Activated naive CD8-positive, alpha-beta T cell treated with anti-CD3 and anti-CD28 coated beads, Interleukin-2, amount 10 ng/mL, durations not matched to agents 7 days and 5 days (primary cell): ENCODE measurements around the gene KCNK7. TPM values are rescaled to one million over a fixed set of nuclear protein-coding genes. Genes with fewer than 3 reads are reported as not detected.
"Not testable (repeated sequence)": the region's sequence is repeated elsewhere in the genome, so short reads cannot be mapped to it uniquely, and the experiment has no call there.

Source experiments
- ATAC-seq: fragments of 150-1000 bp; cut with Tn5 transposase; one replicate; pipeline ENCODE4 v1.10.0; 2021; ENCODE audit warnings: low read depth, moderate library complexity
- POLR2A ChIA-PET: fragments of 350-600 bp; sonication (Branson Sonifier 250); formaldehyde crosslinking; loops from one replicate; lab custom pipeline; 2021; ENCODE audit warnings: antibody characterized with exemption; lab: Charles Lee
- DNase-seq: peaks from one replicate; pipeline ENCODE4 v3.0.0; 2021
- H3K27ac Mint-ChIP-seq: one replicate; pipeline ENCODE4 v1.8.0; 2022; ENCODE audit warnings: mild to moderate bottlenecking, mixed read lengths
- H3K27me3 Mint-ChIP-seq: one replicate; pipeline ENCODE4 v1.8.0; 2022; ENCODE audit warnings: mild to moderate bottlenecking, moderate library complexity, mixed read lengths
- H3K36me3 Mint-ChIP-seq: one replicate; pipeline ENCODE4 v1.8.0; 2021; ENCODE audit warnings: mild to moderate bottlenecking, mixed read lengths
- H3K4me1 Mint-ChIP-seq: one replicate; pipeline ENCODE4 v1.8.0; 2021; ENCODE audit warnings: mixed read lengths
- H3K4me3 Mint-ChIP-seq: one replicate; pipeline ENCODE4 v1.8.0; 2022; ENCODE audit warnings: mild to moderate bottlenecking, moderate library complexity, mixed read lengths
- H3K9me3 Mint-ChIP-seq: one replicate; pipeline ENCODE4 v1.8.0; 2021; ENCODE audit warnings: mixed read lengths
- total RNA-seq, 2 experiments: library from RNA; stranded (reverse); gene quantifications; one replicate each; pipeline ENCODE4 v1.2.3, GENCODE V29; 2021

The KCNK7 gene, protein sequence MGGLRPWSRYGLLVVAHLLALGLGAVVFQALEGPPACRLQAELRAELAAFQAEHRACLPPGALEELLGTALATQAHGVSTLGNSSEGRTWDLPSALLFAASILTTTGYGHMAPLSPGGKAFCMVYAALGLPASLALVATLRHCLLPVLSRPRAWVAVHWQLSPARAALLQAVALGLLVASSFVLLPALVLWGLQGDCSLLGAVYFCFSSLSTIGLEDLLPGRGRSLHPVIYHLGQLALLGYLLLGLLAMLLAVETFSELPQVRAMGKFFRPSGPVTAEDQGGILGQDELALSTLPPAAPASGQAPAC
- total RNA-seq: 1 to 10 TPM in 1 of 2 experiments, under 1 TPM in 1; 0.96 to 1.0 TPM

DNA sequence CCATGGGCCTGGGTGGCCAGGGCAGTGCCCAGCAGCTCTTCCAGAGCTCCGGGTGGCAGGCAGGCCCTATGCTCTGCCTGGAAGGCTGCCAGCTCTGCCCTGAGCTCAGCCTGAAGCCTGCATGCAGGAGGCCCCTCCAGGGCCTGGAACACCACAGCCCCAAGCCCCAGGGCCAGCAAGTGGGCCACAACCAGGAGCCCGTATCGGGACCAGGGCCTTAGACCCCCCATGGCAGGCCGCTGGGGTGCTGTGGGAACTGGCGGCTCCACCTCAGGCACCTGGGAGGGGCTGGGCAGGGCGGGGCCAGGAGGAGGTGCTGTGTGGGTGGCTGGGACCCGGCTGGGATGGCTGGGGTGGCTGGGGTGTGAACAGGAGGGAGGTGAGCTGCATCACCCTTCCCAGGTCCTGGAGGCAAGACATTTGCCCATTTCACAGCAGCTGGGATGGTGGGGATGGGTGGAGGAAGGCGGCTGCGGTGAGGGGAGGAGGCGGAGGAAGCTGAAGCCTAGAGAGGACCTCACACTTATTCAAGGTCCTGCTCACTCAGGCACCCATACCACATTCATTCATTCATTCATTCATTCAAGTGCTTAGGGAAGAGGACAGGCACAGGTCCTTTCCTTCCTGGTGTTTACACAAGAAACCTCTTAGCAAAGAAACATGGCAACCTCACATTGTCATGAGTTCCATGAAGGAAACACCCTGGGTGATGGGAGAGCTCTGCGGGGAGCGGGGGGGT lies at the start of gene KCNK7:
Gene KCNK7 (minus strand): TSS at position 258 of the 739 bp plus-strand sequence. CDS start 28 bp downstream, at position 230.
- ATAC-seq (no peak), DNase-seq (no peak)
- Mint-ChIP-seq H3K27me3 (no peaks in the 10 kb centered on the region), H3K4me1 (no peaks in the 10 kb centered on the region), H3K9me3 (no peaks in the 10 kb centered on the region), H3K27ac (peak within 1 kb of the TSS; percentile 63), H3K4me3 (no peak within 1 kb of the TSS), H3K36me3 (peaks cover under 1% of the 10 kb centered on the region)
- POLR2A ChIA-PET: interaction anchor here (0.5 to 5.0 kb wide), 6 partner anchors 8 to 64 kb away, joined by 3 to 24 read pairs (median 3); partner anchors contain the start of gene FAM89B

DNA sequence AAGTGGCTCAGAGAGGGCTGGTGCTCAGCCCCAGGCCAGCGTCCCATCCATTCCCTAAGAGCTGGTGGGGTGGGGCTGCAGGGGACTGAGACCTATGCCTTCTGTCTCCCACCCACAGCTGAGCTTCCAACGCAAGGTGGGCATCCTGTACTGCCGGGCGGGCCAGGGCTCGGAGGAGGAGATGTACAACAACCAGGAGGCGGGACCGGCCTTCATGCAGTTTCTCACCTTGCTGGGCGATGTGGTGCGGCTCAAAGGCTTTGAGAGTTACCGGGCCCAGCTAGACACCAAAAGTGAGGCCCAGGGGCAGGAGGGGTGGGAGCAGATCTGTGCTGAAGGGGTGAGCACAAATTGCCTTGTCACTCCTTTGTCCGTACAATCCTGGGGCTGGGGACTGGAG lies 49.2 kb upstream of the KCNK7 start:
- Mint-ChIP-seq H3K9me3 (no peaks in the 10 kb centered on the region), H3K4me1 (peaks cover 24% of the 10 kb centered on the region), H3K27me3 (no peaks in the 10 kb centered on the region), H3K27ac (no peak overlapping the region), H3K4me3 (no peak overlapping the region), H3K36me3 (peaks cover 20% of the 10 kb centered on the region)
- no peak for ATAC-seq
- DNase-seq: no peak
- POLR2A ChIA-PET: interaction anchor here (1.3 to 9.3 kb wide), 2 partner anchors 7 to 13 kb away, joined by 3 to 182 read pairs; no protein-coding TSS in a partner anchor

DNA sequence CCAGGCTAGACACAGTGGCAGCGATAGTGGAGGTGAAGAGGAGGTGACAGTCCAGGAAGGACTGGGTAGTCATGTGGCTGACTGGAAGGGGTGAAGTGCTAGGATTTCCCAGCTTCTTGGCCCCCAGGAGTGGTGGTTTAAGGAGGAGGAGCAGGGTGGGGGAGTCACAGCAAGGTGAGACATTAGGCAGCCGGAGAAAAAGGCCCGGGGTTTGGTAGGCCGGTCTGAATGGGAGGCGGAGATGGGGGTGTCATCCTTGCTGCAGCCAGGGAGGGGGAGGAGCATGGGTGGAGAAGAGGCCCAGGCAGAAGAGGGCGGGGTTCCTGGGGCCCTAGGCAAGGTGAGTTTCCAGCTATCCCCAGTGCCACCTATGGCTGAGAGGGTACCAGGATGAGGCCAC lies 48.4 kb upstream of the KCNK7 start:
- Mint-ChIP-seq H3K9me3 (no peaks in the 10 kb centered on the region), H3K27me3 (no peaks in the 10 kb centered on the region), H3K4me1 (peaks cover 31% of the 10 kb centered on the region), H3K27ac (peak overlapping the region; percentile 74), H3K36me3 (peaks cover 18% of the 10 kb centered on the region), H3K4me3 (no peak overlapping the region)
- no peak for ATAC-seq
- no peak for DNase-seq
- POLR2A ChIA-PET: interaction anchor here (9.3 kb wide), 1 partner anchor 8 kb away, joined by 182 read pairs; no protein-coding TSS in a partner anchor

DNA sequence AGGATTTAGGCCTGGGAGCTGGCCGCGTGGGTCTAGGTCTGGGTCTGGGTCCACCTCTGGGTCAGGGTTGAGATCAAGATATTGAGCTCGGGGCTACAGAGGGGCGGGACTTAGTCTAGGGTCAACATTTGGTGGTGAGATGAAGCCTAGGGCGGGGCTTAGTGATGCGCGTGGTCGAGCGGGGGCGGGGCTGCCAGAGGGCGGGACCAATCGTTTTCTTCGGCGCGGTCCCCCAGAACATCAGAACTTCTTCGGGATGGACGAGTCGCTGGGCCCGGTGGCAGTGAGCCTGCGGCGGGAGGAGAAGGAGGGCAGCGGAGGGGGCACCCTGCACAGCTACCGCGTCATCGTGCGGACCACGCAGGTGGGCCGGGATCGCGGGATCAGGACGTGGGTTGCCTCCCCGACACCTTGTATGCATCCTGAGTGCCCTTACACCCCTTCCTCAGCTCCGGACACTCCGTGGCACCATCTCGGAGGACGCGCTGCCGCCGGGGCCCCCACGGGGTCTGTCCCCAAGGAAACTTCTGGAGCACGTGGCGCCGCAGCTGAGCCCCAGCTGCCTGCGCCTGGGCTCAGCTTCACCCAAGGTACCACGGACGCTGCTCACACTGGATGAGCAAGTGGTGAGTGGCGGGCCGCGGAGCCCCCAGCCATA lies 46.5 kb upstream of the KCNK7 start:
- Mint-ChIP-seq H3K27ac (peak overlapping the region; percentile 89), H3K36me3 (peaks cover 19% of the 10 kb centered on the region), H3K4me3 (peak overlapping the region; percentile 92), H3K27me3 (no peaks in the 10 kb centered on the region), H3K4me1 (peaks cover 37% of the 10 kb centered on the region), H3K9me3 (no peaks in the 10 kb centered on the region)
- DNase-seq (no peak), ATAC-seq (no peak)
- POLR2A ChIA-PET: interaction anchor here (9.3 kb wide), 1 partner anchor 10 kb away, joined by 182 read pairs; no protein-coding TSS in a partner anchor

DNA sequence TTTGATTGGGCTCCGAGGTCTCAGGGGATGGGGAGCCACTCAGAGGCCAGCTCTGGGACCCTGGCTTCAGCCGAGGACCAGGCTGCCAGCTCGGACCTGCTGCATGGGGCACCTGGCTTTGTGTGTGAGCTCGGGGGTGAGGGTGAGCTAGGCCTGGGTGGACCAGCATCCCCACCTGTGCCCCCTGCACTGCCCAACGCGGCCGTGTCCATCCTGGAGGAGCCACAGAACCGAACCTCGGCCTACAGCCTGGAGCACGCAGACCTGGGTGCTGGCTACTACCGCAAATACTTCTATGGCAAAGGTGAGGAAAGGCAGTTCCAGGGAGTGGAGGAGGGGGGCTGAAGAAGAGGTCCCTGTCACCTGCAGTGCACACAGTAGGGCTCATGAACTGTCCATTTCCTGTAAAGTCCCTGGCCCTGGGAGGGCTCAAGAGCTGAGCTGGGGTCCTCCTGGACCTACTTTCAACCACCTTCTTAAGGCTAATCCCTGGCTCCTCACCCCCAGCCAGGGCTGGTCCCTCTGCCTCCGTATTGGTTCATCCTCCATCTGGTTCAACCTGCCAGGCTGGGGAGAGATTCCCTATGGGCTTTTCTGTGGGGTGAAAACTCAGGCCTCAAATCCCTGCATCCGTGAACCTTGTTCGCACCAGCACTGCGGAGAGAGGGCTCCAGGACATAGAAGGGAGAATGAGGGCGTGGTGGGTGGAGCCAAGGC lies 45.9 kb upstream of the KCNK7 start:
- ATAC-seq (no peak), DNase-seq (no peak)
- Mint-ChIP-seq H3K4me3 (peak overlapping the region; percentile 92), H3K4me1 (peaks cover 37% of the 10 kb centered on the region), H3K27me3 (no peaks in the 10 kb centered on the region), H3K27ac (peak overlapping the region; percentile 89), H3K9me3 (no peaks in the 10 kb centered on the region), H3K36me3 (peaks cover 21% of the 10 kb centered on the region)
- POLR2A ChIA-PET: interaction anchor here (9.3 kb wide), 1 partner anchor 11 kb away, joined by 182 read pairs; no protein-coding TSS in a partner anchor

DNA sequence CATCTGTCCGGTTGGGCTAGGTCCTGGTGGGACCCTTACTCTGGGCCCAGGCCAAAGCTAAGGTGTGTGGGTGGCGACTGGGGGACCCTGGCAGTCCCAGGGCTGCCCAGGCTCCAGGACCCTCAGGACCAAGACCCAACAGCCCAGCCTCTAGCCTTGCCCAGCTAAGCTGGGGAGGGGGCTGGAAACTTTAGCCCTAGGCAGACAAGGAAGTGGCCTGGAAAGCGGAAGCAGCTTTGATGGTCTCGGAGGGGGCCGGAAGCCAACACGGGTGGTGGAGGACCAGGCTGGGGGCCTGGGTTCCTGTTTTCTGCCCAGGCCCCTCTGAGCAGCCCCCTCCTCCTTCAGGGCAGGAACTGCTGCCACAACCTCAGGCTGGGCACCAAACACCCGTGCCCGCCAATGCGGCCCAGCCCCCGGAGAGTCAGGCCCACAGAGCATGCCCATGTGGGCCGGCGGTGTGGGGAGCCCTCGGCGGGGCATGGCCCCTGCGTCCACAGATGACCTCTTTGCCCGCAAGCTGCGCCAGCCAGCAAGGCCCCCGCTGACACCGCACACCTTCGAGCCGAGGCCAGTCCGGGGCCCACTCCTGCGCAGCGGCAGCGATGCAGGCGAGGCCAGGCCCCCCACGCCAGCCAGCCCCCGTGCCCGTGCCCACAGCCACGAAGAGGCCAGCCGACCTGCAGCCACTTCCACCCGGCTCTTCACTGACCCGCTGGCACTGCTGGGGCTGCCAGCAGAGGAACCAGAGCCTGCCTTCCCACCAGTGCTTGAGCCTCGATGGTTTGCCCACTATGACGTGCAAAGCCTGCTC lies 45.1 kb upstream of the KCNK7 start:
- Mint-ChIP-seq H3K27me3 (no peaks in the 10 kb centered on the region), H3K9me3 (no peaks in the 10 kb centered on the region), H3K27ac (peak overlapping the region; percentile 93), H3K4me1 (peaks cover 37% of the 10 kb centered on the region), H3K4me3 (peak overlapping the region; percentile 92), H3K36me3 (peaks cover 20% of the 10 kb centered on the region)
- POLR2A ChIA-PET: interaction anchor here (0.6 to 9.3 kb wide), 13 partner anchors 12 to 260 kb away, joined by 3 to 182 read pairs (median 5); partner anchors contain the start of genes EHBP1L1, FAM89B, FOSL1 and MUS81
- DNase-seq: peak; percentile 63
- peak; percentile 13 for ATAC-seq

DNA sequence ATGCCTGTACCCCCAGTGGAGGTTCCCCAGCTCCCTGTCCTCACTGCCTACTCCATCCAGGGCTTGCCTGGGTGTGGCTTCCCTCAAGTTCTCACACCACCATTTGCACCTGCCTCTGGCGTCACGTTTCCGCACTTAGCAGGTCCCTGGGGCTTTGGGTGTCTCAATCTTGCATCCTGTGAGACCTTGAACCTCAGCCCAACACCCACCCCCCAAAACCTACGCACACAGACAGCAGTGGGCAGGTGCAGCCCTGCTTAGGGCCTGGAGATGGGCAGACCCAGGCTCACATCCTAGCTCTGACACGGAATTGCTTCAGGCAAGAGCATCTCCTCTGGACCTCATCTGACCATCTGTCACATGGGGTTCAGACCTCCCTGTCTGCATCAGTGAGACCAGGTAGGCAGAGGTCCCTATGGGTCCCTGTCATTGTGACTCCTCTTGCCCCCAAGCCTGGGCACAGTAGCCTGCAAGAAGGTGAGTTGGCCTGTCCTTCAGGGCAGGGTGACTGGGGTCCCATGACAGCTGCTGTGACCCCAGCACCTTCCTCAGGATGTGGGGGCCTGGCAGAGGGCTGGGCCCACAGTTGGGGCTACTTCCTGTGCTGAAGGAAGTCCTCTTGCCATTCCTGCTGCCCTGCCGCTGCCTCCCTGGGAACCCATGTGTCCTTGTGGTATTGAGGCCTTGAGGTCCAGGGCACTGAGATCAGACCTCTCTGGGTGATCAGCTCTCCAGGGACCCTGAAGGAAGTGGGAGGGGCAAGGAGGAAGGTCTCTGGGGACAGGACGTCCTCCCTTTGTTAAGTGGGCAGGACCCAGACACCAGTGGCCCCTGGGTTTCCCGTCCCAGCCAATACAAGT lies 44.3 kb upstream of the KCNK7 start:
- peak; percentile 73 for DNase-seq
- H3K4me3 Mint-ChIP-seq: peak overlapping the region; percentile 92
- no peaks in the 10 kb centered on the region for H3K27me3 Mint-ChIP-seq
- peak overlapping the region; percentile 93 for H3K27ac Mint-ChIP-seq
- peaks cover 38% of the 10 kb centered on the region for H3K4me1 Mint-ChIP-seq
- H3K9me3 Mint-ChIP-seq: no peaks in the 10 kb centered on the region
- POLR2A ChIA-PET: interaction anchor here (0.6 to 9.3 kb wide), 21 partner anchors 12 to 261 kb away, joined by 3 to 182 read pairs (median 5); partner anchors contain the start of genes CCDC85B, EHBP1L1, FAM89B and FOSL1
- peaks cover 18% of the 10 kb centered on the region for H3K36me3 Mint-ChIP-seq
- ATAC-seq: peak; percentile 49

DNA sequence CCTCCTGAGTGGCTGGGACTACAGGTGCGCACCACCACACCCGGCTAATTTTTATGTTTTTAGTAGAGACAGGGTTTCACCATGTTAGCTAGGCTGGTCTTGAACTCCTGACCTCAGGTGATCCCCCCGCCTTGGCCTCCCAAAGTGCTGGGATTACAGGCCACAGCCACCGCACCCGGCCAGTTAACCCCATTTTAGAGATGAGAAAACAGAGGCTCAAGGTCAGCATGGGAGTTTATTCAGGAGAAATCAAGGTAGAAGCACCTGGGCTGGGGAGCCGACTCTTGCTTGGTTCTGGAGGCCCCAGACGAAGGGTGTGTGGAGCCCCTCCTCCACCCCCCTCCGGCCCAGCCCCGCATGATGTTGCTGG lies 43.6 kb upstream of the KCNK7 start:
- not testable (repeated sequence) for H3K27me3 Mint-ChIP-seq, DNase-seq, ATAC-seq, H3K9me3 Mint-ChIP-seq
- H3K36me3 Mint-ChIP-seq: peaks cover 20% of the 10 kb centered on the region
- peak overlapping the region; percentile 92 for H3K4me3 Mint-ChIP-seq
- POLR2A ChIA-PET: interaction anchor here (0.9 to 9.3 kb wide), 20 partner anchors 11 to 252 kb away, joined by 3 to 182 read pairs (median 6); partner anchors contain the start of genes CCDC85B, EHBP1L1, FAM89B and MAP3K11
- H3K27ac Mint-ChIP-seq: peak overlapping the region; percentile 93
- H3K4me1 Mint-ChIP-seq: peaks cover 42% of the 10 kb centered on the region

DNA sequence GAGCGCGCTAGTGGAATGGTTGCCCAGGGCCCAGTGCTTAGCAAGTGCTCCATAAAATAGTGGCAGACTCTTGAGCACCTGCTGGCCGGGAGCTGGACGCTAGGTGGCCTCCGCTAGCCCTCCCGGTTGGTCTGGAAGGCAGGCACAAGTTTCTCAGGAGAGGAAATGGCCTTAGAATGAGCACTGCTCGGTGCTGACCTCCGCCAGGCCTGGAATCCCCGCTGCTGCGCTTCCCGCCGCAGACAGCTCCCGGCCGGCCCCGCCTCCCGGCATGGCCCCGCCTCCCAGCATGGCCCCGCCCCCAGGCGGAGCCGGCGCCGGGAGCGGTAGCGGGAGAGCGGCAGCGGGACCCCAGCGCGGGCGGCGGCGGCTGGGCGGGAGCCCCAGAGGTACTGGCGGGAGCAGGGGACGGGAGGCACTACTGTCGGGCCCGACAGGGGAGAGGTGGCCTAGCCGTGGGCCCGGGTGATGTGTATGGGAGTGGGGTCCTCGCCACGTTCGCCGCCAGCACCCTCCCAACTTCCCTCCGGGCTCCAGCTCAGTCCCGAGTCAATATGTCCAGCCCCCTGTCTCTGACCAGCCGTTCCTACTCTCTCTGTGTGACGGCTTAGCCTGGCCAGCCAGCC lies 42.3 kb upstream of the KCNK7 start, which contains the start of gene SIPA1:
Gene SIPA1 (plus strand): TSS at position 308 of the 626 bp plus-strand sequence. CDS start 2,821 bp downstream, outside the sequence.
- Mint-ChIP-seq H3K27me3 (no peaks in the 10 kb centered on the region), H3K36me3 (peaks cover 16% of the 10 kb centered on the region), H3K4me3 (peak within 1 kb of the TSS; percentile 92), H3K27ac (peak within 1 kb of the TSS; percentile 93), H3K4me1 (peaks cover 37% of the 10 kb centered on the region), H3K9me3 (no peaks in the 10 kb centered on the region)
- ATAC-seq (peak; percentile 34), DNase-seq (peak; percentile 94)
- POLR2A ChIA-PET: interaction anchor here (0.6 to 9.3 kb wide), 24 partner anchors 10 to 515 kb away, joined by 3 to 182 read pairs (median 4); partner anchors contain the start of genes FAM89B, MUS81, NEAT1 and PCNX3

DNA sequence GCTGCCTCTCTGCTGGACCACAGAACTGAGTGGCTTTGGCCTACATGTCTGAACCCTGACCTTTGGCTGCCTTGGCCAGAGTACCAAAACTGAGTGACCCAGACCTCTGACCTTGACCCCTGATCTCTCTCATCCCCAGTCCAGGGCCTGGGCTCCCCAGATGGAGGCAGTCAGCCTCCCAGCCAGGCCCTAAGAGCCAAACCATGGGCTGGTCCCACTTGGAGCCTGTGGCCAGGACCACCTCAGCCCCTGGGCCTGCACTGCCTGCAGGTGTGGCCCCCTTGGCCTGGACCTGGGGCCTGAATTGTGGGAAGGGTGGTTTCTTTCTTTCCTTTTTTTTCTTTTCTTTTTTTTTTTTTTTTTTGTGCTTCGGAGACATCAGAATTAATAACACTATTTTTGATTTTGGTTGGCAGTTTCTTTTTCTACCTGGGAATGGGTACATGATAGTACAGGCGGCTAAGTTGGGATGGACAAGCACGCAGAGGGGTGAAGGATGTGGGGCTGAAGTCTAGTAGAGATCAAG lies 41.5 kb upstream of the KCNK7 start:
- Mint-ChIP-seq H3K36me3 (peaks cover 16% of the 10 kb centered on the region), H3K9me3 (no peaks in the 10 kb centered on the region)

More for the DNA sequence above, 41.5 kb upstream of the KCNK7 start:
- Mint-ChIP-seq H3K27ac (peak overlapping the region; percentile 76), H3K4me3 (peak overlapping the region; percentile 92), H3K27me3 (no peaks in the 10 kb centered on the region), H3K4me1 (peaks cover 36% of the 10 kb centered on the region)
- no peak for ATAC-seq
- DNase-seq: no peak
- POLR2A ChIA-PET: interaction anchor here (0.6 to 9.3 kb wide), 18 partner anchors 9 to 514 kb away, joined by 3 to 182 read pairs (median 6); partner anchors contain the start of genes FAM89B, MUS81, NEAT1 and PCNX3
